Body of pancreas (tissue), 4 donors: ENCODE data around the gene TARBP1.

ENCODE experiments used
- CTCF ChIP-seq, 7 experiments: fragments of 450-650 bp in 4 of 7; fragments of 200-600 bp in 3 of 7; sonication (generic) in 3 of 7; IDR thresholded peaks; one replicate each; pipeline ENCODE4 v1.5.1; 2016 to 2019; ENCODE audit warnings: antibody characterized with exemption in 7 of 7
- POLR2A ChIP-seq, 3 donors: fragments of 450-650 bp; IDR thresholded peaks; one replicate each; pipeline ENCODE4 v1.6.1; 2016; ENCODE audit warnings: antibody characterized with exemption in 3 of 3, mild to moderate bottlenecking in 2 of 3

- TF ChIP-seq POLR2A (IDR thresholded peaks at IDR 0.05), result no peak
- no peak for TF ChIP-seq CTCF (IDR thresholded peaks at IDR 0.05)
Observed at GRCh38 chr1:234473118-234473517, 5.9 kb downstream of the TARBP1 start.
